BE2C (cell line): ENCODE measurements around the gene ZNF593OS.

Source experiments
- DNase-seq: peaks from one replicate; pipeline ENCODE4 v3.0.0-alpha.2; 2020
- H3K27me3 ChIP-seq: fragments of 250-450 bp; sonication (Bioruptor Pico); 2 replicates; pipeline ENCODE4 v1.5.1; 2020; ENCODE audit warnings: mild to moderate bottlenecking
- H3K36me3 ChIP-seq: fragments of 250-450 bp; sonication (Bioruptor Pico); 2 replicates; pipeline ENCODE4 v1.5.1; 2020; ENCODE audit warnings: mild to moderate bottlenecking
- H3K4me1 ChIP-seq: fragments of 250-450 bp; sonication (Bioruptor Pico); 2 replicates; pipeline ENCODE4 v1.5.1; 2020
- H3K4me3 ChIP-seq: 2 replicates; pipeline ENCODE4 v1.5.1; 2011; ENCODE audit warnings: low read depth, low read length
- H3K9me3 ChIP-seq: fragments of 250-450 bp; sonication (Bioruptor Pico); 2 replicates; pipeline ENCODE4 v1.5.1; 2020
- CTCF ChIP-seq: IDR thresholded peaks from 2 replicates; pipeline ENCODE4 v1.5.1; 2012; ENCODE audit warnings: mild to moderate bottlenecking, low read depth, low read length

Gene ZNF593OS

GRCh38 chr1:26153966-26154532 lies 17.6 kb downstream of the ZNF593OS start:
- Histone ChIP-seq H3K9me3 (no peaks in the 10 kb centered on the region), H3K27me3 (no peaks in the 10 kb centered on the region), H3K36me3 (no peaks in the 10 kb centered on the region), H3K4me3 (no peak overlapping the region), H3K4me1 (peaks cover 7% of the 10 kb centered on the region)
- DNase-seq = no peak
- TF ChIP-seq CTCF = no peak

GRCh38 chr1:26148887-26149286 lies 22.7 kb downstream of the ZNF593OS start:
- no peak for TF ChIP-seq CTCF
- H3K4me1 ChIP-seq = no peaks in the 10 kb centered on the region
- DNase-seq = no peak
- no peaks in the 10 kb centered on the region for H3K9me3 ChIP-seq
- no peaks in the 10 kb centered on the region for H3K27me3 ChIP-seq
- no peaks in the 10 kb centered on the region for H3K36me3 ChIP-seq
- no peak overlapping the region for H3K4me3 ChIP-seq

GRCh38 chr1:26145960-26146294 lies 25.7 kb downstream of the ZNF593OS start:
- no peaks in the 10 kb centered on the region for H3K36me3 ChIP-seq
- no peaks in the 10 kb centered on the region for H3K9me3 ChIP-seq

GRCh38 chr1:26145041-26145959 lies 26.3 kb downstream of the ZNF593OS start:
- peak; percentile 75 for DNase-seq
- Histone ChIP-seq H3K9me3 (no peaks in the 10 kb centered on the region), H3K36me3 (no peaks in the 10 kb centered on the region), H3K4me1 (no peaks in the 10 kb centered on the region), H3K27me3 (no peaks in the 10 kb centered on the region), H3K4me3 (no peak overlapping the region)
- peak; percentile 68 for TF ChIP-seq CTCF

More at GRCh38 chr1:26145960-26146294, 25.7 kb downstream of the ZNF593OS start:
- Histone ChIP-seq H3K27me3 (no peaks in the 10 kb centered on the region), H3K4me3 (no peak overlapping the region), H3K4me1 (no peaks in the 10 kb centered on the region)
- TF ChIP-seq CTCF = no peak
- DNase-seq = no peak

GRCh38 chr1:26142159-26142558 lies 29.5 kb downstream of the ZNF593OS start:
- Histone ChIP-seq H3K4me3 (no peak overlapping the region), H3K36me3 (no peaks in the 10 kb centered on the region), H3K4me1 (no peaks in the 10 kb centered on the region), H3K9me3 (no peaks in the 10 kb centered on the region), H3K27me3 (no peaks in the 10 kb centered on the region)
- no peak for DNase-seq
- TF ChIP-seq CTCF = no peak

- H3K27me3 ChIP-seq = no peaks in the 10 kb centered on the region
- no peak for DNase-seq
- H3K4me3 ChIP-seq = no peak overlapping the region
- H3K36me3 ChIP-seq = no peaks in the 10 kb centered on the region
- TF ChIP-seq CTCF = no peak
- H3K4me1 ChIP-seq = no peaks in the 10 kb centered on the region
- no peaks in the 10 kb centered on the region for H3K9me3 ChIP-seq
Observed at GRCh38 chr1:26138974-26139558, 32.6 kb downstream of the ZNF593OS start.
